Neural progenitor cell (in vitro differentiated cells): Measurements from ENCODE around the gene MAP4K1. TPM values are rescaled to one million over a fixed set of nuclear protein-coding genes. Genes with fewer than 3 reads are reported as not detected.

Experiments used
- DNase-seq: peaks from one replicate; pipeline ENCODE4 v3.0.0-alpha.2; 2016; ENCODE audit warnings: low spot score
- H2AFZ ChIP-seq: fragments of 200-600 bp; sonication (generic); replicated peaks from 2 replicates; pipeline ENCODE4 v1.6.1; 2016; ENCODE audit warnings: antibody characterized with exemption
- H3F3A ChIP-seq: fragments of 200-600 bp; sonication (generic); 2 replicates; pipeline ENCODE4 v1.6.1; 2016; ENCODE audit warnings: antibody characterized with exemption, low read depth
- H3K27ac ChIP-seq: fragments of 200-600 bp; sonication (generic); 2 replicates; pipeline ENCODE4 v1.5.1; 2016; ENCODE audit warnings: mild to moderate bottlenecking
- H3K27me3 ChIP-seq: fragments of 200-600 bp; sonication (generic); 2 replicates; pipeline ENCODE4 v1.6.1; 2016; ENCODE audit warnings: mild to moderate bottlenecking, moderate library complexity
- H3K36me3 ChIP-seq: fragments of 200-600 bp; sonication (generic); 2 replicates; pipeline ENCODE4 v1.5.1; 2016
- H3K4me1 ChIP-seq: fragments of 200-600 bp; sonication (generic); 2 replicates; pipeline ENCODE4 v1.6.1; 2016; ENCODE audit warnings: mixed run types
- H3K4me2 ChIP-seq: fragments of 200-600 bp; sonication (generic); 2 replicates; pipeline ENCODE4 v1.6.1; 2016
- H3K4me3 ChIP-seq: fragments of 200-600 bp; sonication (generic); 2 replicates; pipeline ENCODE4 v1.5.1; 2016
- H3K79me2 ChIP-seq: fragments of 200-600 bp; sonication (generic); 2 replicates; pipeline ENCODE4 v1.6.1; 2016; ENCODE audit warnings: low read depth
- H3K9ac ChIP-seq: fragments of 200-600 bp; sonication (generic); 2 replicates; pipeline ENCODE4 v1.6.1; 2016
- H3K9me3 ChIP-seq: fragments of 200-600 bp; sonication (generic); 2 replicates; pipeline ENCODE4 v1.5.1; 2016; ENCODE audit warnings: low read depth
- H4K20me1 ChIP-seq: fragments of 200-600 bp; sonication (generic); 2 replicates; pipeline ENCODE4 v1.6.1; 2016; ENCODE audit warnings: low read depth
- H3K27ac Mint-ChIP-seq: 3 replicates; pipeline ENCODE4 v1.8.0; 2021; ENCODE audit warnings: mixed read lengths
- H3K27me3 Mint-ChIP-seq: 2 replicates; pipeline ENCODE4 v1.8.0; 2022; ENCODE audit warnings: low read depth, mild to moderate bottlenecking, inconsistent platforms, moderate library complexity, mixed read lengths; ENCODE audit not compliant: insufficient read depth
- H3K36me3 Mint-ChIP-seq: 3 replicates; pipeline ENCODE4 v1.8.0; 2021; ENCODE audit warnings: mixed read lengths
- H3K4me1 Mint-ChIP-seq: 3 replicates; pipeline ENCODE4 v1.8.0; 2021; ENCODE audit warnings: mixed read lengths
- H3K4me3 Mint-ChIP-seq: 3 replicates; pipeline ENCODE4 v1.8.0; 2021; ENCODE audit warnings: mild to moderate bottlenecking, moderate library complexity, mixed read lengths
- H3K9me3 Mint-ChIP-seq: 3 replicates; pipeline ENCODE4 v1.8.0; 2020; ENCODE audit warnings: mixed read lengths
- CTCF ChIP-seq: fragments of 200-600 bp; sonication (generic); IDR thresholded peaks from 2 replicates; pipeline ENCODE4 v1.5.1; 2017; ENCODE audit warnings: antibody characterized with exemption, mild to moderate bottlenecking
- EZH2 ChIP-seq: fragments of 200-600 bp; sonication (generic); IDR thresholded peaks from 2 replicates; pipeline ENCODE4 v1.6.1; 2017; ENCODE audit warnings: antibody characterized with exemption, mild to moderate bottlenecking, moderate library complexity
- EZH2phosphoT487 ChIP-seq: fragments of 200-600 bp; sonication (generic); IDR thresholded peaks from 2 replicates; pipeline ENCODE4 v1.6.1; 2017; ENCODE audit warnings: antibody characterized with exemption
- total RNA-seq: library from RNA; depleted of rRNA; stranded (reverse); fragments of >200 nt; gene quantifications from 2 replicates; pipeline ENCODE4 v1.2.3, GENCODE V29; 2015; ENCODE audit warnings: low replicate concordance

MAP4K1 gene
- total RNA-seq, 1 donor from 2014 or later = 3.6 TPM

- Mint-ChIP-seq H3K36me3 (no peaks in the 10 kb centered on the region), H3K27ac (no peak overlapping the region), H3K27me3 (peaks cover 9% of the 10 kb centered on the region), H3K4me1 (peaks cover 7% of the 10 kb centered on the region), H3K9me3 (no peaks in the 10 kb centered on the region), H3K4me3 (no peak overlapping the region)
- H3K4me1 ChIP-seq = no peaks in the 10 kb centered on the region
- H2AFZ ChIP-seq = no peak overlapping the region
- no peak overlapping the region for H3K9ac ChIP-seq
- H3F3A ChIP-seq = no peaks in the 10 kb centered on the region
- H3K79me2 ChIP-seq = no peaks in the 10 kb centered on the region
- DNase-seq = no peak
- no peaks in the 10 kb centered on the region for H4K20me1 ChIP-seq
- H3K36me3 ChIP-seq = no peaks in the 10 kb centered on the region
- H3K27me3 ChIP-seq = no peaks in the 10 kb centered on the region
- H3K9me3 ChIP-seq = no peaks in the 10 kb centered on the region
- no peak for TF ChIP-seq EZH2phosphoT487
- TF ChIP-seq EZH2 = no peak
- no peak for TF ChIP-seq CTCF
- no peak overlapping the region for H3K4me3 ChIP-seq
- H3K4me2 ChIP-seq = no peak overlapping the region
- H3K27ac ChIP-seq = no peak overlapping the region
These were observed 60.5 kb downstream of the MAP4K1 start for GRCh38 chr19:38557205-38557799.

- Histone ChIP-seq H3K4me3 (no peak overlapping the region), H4K20me1 (no peaks in the 10 kb centered on the region), H3K4me1 (no peaks in the 10 kb centered on the region), H3F3A (no peaks in the 10 kb centered on the region), H3K27me3 (no peaks in the 10 kb centered on the region), H3K9me3 (no peaks in the 10 kb centered on the region), H2AFZ (no peak overlapping the region), H3K27ac (no peak overlapping the region), H3K36me3 (no peaks in the 10 kb centered on the region), H3K4me2 (no peak overlapping the region), H3K9ac (no peak overlapping the region), H3K79me2 (no peaks in the 10 kb centered on the region)
- TF ChIP-seq EZH2phosphoT487 (no peak), CTCF (peak; percentile 7)
- Mint-ChIP-seq H3K36me3 (no peaks in the 10 kb centered on the region), H3K27ac (no peak overlapping the region), H3K27me3 (peaks cover 6% of the 10 kb centered on the region), H3K9me3 (no peaks in the 10 kb centered on the region), H3K4me1 (peaks cover 3% of the 10 kb centered on the region), H3K4me3 (no peak overlapping the region)
- no peak for DNase-seq
These were observed 61.1 kb downstream of the MAP4K1 start for GRCh38 chr19:38556521-38557174.

- Mint-ChIP-seq H3K4me3 (no peak overlapping the region), H3K27ac (no peak overlapping the region), H3K36me3 (no peaks in the 10 kb centered on the region), H3K4me1 (peaks cover 3% of the 10 kb centered on the region), H3K9me3 (no peaks in the 10 kb centered on the region), H3K27me3 (peaks cover 5% of the 10 kb centered on the region)
- no peaks in the 10 kb centered on the region for H3K9me3 ChIP-seq
- H3K27me3 ChIP-seq = no peaks in the 10 kb centered on the region
- H3K27ac ChIP-seq = no peak overlapping the region
- TF ChIP-seq CTCF (no peak), EZH2 (no peak), EZH2phosphoT487 (no peak)
- H3F3A ChIP-seq = no peaks in the 10 kb centered on the region
- H3K4me2 ChIP-seq = no peak overlapping the region
- H3K9ac ChIP-seq = no peak overlapping the region
- no peaks in the 10 kb centered on the region for H4K20me1 ChIP-seq
- H3K4me1 ChIP-seq = no peaks in the 10 kb centered on the region
- no peaks in the 10 kb centered on the region for H3K79me2 ChIP-seq
- no peaks in the 10 kb centered on the region for H3K36me3 ChIP-seq
- H3K4me3 ChIP-seq = no peak overlapping the region
- DNase-seq = no peak
- no peak overlapping the region for H2AFZ ChIP-seq
These were observed 62.6 kb downstream of the MAP4K1 start for GRCh38 chr19:38555200-38555599.
